SK-N-MC (cell line): ENCODE results near the gene ITGB6.

Experiments used
- DNase-seq: peaks from one replicate; pipeline ENCODE4 v3.0.0-alpha.2; 2011; ENCODE audit warnings: low read depth, low spot score
- H3K27ac ChIP-seq: fragments of 200-600 bp; sonication (generic); 2 replicates; pipeline ENCODE4 v1.5.1; 2016; ENCODE audit warnings: mixed run types
- H3K36me3 ChIP-seq: fragments of 200-600 bp; sonication (generic); 2 replicates; pipeline ENCODE4 v1.6.1; 2017; ENCODE audit warnings: antibody characterized with exemption, low read length, mixed read lengths; ENCODE audit not compliant: insufficient read depth
- H3K4me3 ChIP-seq: fragments of 200-600 bp; sonication (generic); 2 replicates; pipeline ENCODE4 v1.5.1; 2016
- H3K9ac ChIP-seq: fragments of 200-600 bp; sonication (generic); 2 replicates; pipeline ENCODE4 v1.8.0; 2017; ENCODE audit warnings: mixed run types, mixed read lengths; ENCODE audit not compliant: insufficient read length
- H3K9me3 ChIP-seq: fragments of 200-600 bp; sonication (generic); 2 replicates; pipeline ENCODE4 v1.6.1; 2017; ENCODE audit warnings: low read depth, mild to moderate bottlenecking, antibody characterized with exemption, low read length, moderate library complexity, mixed read lengths
- EZH2 ChIP-seq: fragments of 200-600 bp; sonication (generic); IDR thresholded peaks from one replicate; pipeline ENCODE4 v1.6.1; 2017; ENCODE audit warnings: antibody characterized with exemption
- FOXP2 ChIP-seq: optimal IDR thresholded peaks from 2 replicates; pipeline ENCODE3; 2011; ENCODE audit warnings: mild to moderate bottlenecking, moderate library complexity; ENCODE audit not compliant: insufficient read depth; ENCODE audit errors: extremely low read length, control extremely low read depth
- POLR2AphosphoS5 ChIP-seq: IDR thresholded peaks from 2 replicates; pipeline ENCODE4 v1.6.1; 2012; ENCODE audit warnings: mild to moderate bottlenecking, low read depth, low read length, borderline replicate concordance

ITGB6 gene

DNA sequence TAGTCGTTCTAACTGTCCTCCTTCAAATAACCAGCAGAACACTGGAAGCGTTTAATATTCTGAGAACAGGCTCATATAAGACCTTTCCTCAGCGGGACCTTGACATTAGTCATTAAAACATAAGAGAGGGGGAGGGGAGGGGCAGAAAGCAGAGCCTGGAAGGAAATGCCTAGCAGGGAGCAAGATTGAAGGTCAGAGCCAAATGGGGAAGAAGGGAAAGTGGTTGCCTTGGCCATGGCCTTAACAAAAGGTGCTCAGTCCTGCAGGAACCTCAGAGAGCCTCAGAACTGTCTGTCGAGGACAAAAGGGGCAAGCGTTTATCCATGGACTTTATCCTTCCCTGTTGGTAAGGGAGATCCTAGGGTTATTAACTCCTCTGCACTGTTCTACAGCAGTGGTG lies 136.8 kb downstream of the ITGB6 start:
- no peak for DNase-seq
- Histone ChIP-seq H3K9me3 (no peaks in the 10 kb centered on the region), H3K9ac (no peak overlapping the region), H3K4me3 (no peak overlapping the region), H3K36me3 (no peaks in the 10 kb centered on the region), H3K27ac (no peak overlapping the region)
- no peak for TF ChIP-seq EZH2
- TF ChIP-seq POLR2AphosphoS5, result no peak
- no peak for TF ChIP-seq FOXP2

DNA sequence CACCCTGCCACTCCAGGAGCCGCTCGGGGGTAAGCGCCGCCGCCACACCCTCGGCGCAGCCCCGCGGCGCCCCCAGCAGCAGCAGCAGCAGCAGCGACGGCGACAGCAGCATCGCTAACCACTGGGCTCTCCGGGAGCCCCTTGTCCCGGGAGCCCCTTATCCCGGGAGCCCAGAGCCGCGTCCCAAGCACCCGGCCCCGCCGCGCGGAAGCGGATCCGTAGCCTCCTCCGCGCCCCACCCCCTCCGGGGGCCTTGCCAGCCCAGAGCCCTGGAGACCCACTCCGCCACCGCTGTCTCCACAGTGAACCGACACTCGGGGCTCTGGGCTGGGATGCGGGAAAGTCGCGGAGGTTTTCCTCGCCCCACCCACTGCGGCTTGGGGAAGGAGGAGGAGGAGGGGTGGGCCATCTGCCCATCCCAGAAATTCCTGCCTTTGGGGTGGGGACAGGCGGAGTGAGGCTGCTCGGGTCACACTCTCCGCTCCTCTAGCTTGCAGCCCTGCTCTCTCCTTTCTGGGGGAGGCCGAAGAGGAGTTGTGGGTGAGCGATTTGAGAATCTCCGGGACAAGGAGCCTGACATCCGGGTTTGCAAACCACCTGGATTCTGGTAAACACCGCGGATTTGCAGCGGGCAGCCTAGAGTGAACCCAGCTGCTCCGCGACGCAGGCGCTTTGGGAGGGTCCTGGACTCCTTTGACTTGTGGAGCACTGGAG lies 137.6 kb downstream of the ITGB6 start, which contains the start of gene PLA2R1:
Gene PLA2R1 (minus strand): TSS at position 324 of the 714 bp plus-strand sequence. CDS start 212 bp downstream, at position 112.
- Histone ChIP-seq H3K9ac (no peak within 1 kb of the TSS), H3K9me3 (no peaks in the 10 kb centered on the region), H3K27ac (no peak within 1 kb of the TSS), H3K36me3 (no peaks in the 10 kb centered on the region), H3K4me3 (no peak within 1 kb of the TSS)
- TF ChIP-seq FOXP2, result no peak
- TF ChIP-seq EZH2, result no peak
- TF ChIP-seq POLR2AphosphoS5, result no peak
- no peak for DNase-seq

DNA sequence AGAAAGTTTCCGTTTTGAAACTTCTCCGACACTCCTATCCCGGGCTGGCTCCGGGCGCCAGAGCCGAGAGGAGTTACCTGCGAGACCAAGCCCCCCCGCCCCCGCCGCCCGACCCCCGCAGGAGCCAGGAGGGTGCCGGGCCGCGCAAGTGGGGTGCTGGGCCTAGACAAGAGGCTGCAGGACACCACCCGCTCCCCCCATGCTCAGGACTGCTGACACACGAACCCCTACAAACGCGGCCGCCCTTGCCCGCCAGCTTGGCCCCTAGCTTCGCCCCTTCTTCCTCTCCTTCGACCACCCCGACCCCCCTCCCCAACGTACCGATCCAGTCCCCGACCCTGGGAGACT lies 138.2 kb downstream of the ITGB6 start:
- Histone ChIP-seq H3K36me3 (no peaks in the 10 kb centered on the region), H3K27ac (no peak overlapping the region), H3K9ac (no peak overlapping the region), H3K9me3 (no peaks in the 10 kb centered on the region), H3K4me3 (no peak overlapping the region)
- DNase-seq, result no peak
- TF ChIP-seq EZH2 (no peak), POLR2AphosphoS5 (no peak), FOXP2 (no peak)

DNA sequence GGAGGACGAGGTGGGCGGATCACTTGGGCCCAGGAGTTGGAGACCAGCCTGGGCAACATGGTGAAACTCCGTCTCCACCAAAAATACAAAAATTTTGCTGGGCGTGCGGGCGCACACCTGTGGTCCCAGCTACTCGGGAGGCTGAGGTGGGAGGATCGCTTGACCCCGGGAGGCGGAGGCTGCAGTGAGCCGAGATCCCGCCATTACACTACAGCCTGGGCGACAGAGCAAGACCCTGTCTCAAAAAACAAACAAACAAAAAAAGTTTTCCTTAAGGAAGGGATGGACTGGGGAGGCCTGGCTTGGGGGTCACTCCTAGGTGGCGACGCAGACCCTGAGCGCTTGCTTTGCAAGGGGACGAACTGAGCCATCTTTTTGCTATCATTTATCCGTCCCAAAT lies 138.5 kb downstream of the ITGB6 start:
- Histone ChIP-seq H3K4me3 (no peak overlapping the region), H3K9me3 (no peaks in the 10 kb centered on the region), H3K36me3 (no peaks in the 10 kb centered on the region), H3K9ac (no peak overlapping the region), H3K27ac (no peak overlapping the region)
- TF ChIP-seq POLR2AphosphoS5 (no peak), FOXP2 (no peak), EZH2 (no peak)
- no peak for DNase-seq

DNA sequence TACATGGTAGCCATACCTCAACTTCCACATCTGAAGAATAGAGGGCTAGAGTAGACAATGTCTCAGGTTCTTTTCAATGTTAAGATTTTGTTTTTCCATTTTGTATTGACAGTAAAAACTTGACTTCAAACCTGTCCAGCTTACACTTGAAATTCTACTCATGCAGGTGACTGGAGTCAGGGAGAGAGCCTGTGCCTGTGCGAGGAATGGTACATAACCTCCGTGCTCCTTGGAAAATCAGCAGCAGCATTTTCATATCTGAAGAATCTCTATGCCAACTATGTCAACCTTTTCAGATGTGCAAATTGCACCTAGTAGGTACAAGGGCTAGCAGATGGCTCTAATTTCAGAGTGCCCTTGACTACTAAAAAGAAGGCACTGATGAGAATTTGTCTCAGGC lies 139.8 kb downstream of the ITGB6 start:
- TF ChIP-seq EZH2, result no peak
- TF ChIP-seq POLR2AphosphoS5, result no peak
- no peak for TF ChIP-seq FOXP2
- H3K27ac ChIP-seq, result no peak overlapping the region
- H3K9me3 ChIP-seq, result no peaks in the 10 kb centered on the region
- no peaks in the 10 kb centered on the region for H3K36me3 ChIP-seq
- no peak overlapping the region for H3K4me3 ChIP-seq
- DNase-seq, result no peak
- no peak overlapping the region for H3K9ac ChIP-seq

DNA sequence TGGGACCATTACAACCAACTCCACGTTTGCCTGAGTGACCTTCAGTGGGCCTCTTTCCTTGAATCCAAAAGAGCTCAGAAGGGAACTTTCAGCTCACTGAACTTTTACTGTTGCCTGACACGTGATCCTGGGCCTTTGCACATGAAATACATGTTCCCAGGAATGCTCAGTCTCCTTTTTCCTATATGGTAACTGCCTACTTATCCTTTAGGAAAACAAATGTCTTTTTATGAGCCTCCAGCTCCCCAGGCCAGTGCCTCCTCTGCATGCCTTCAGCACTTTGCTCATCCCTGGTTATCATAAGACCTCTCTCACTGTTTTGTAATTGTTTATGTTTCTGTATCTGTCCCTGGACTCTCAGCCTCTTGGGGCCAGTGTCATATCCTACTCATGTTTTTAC lies 142.7 kb downstream of the ITGB6 start:
- H3K27ac ChIP-seq, result no peak overlapping the region
- no peak for DNase-seq
- no peaks in the 10 kb centered on the region for H3K36me3 ChIP-seq
- no peak overlapping the region for H3K4me3 ChIP-seq
- no peaks in the 10 kb centered on the region for H3K9me3 ChIP-seq
- TF ChIP-seq EZH2 (no peak), POLR2AphosphoS5 (no peak), FOXP2 (no peak)
- H3K9ac ChIP-seq, result no peak overlapping the region

DNA sequence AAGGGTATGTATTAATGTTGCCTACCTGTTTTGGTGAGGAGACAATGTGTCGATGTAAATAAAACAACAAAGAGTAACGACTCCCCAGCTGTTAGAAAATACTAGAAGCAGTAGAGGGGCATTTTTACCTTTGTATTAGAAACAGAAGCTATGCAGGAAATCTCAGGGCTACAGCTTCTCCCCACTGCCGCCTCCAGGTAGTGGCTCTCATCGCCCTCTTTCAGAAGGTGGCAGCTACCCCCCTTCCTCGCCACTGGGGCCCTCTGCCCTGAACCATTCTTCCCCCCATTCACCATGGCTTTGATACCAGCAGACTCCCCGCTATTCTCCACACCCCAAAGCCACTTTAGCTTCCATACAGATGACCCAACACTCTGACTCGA lies 144.4 kb downstream of the ITGB6 start:
- no peak overlapping the region for H3K27ac ChIP-seq
- no peak overlapping the region for H3K9ac ChIP-seq
- TF ChIP-seq EZH2 (no peak), FOXP2 (no peak), POLR2AphosphoS5 (no peak)
- no peak for DNase-seq
- no peaks in the 10 kb centered on the region for H3K36me3 ChIP-seq
- H3K9me3 ChIP-seq, result no peaks in the 10 kb centered on the region
- H3K4me3 ChIP-seq, result no peak overlapping the region

DNA sequence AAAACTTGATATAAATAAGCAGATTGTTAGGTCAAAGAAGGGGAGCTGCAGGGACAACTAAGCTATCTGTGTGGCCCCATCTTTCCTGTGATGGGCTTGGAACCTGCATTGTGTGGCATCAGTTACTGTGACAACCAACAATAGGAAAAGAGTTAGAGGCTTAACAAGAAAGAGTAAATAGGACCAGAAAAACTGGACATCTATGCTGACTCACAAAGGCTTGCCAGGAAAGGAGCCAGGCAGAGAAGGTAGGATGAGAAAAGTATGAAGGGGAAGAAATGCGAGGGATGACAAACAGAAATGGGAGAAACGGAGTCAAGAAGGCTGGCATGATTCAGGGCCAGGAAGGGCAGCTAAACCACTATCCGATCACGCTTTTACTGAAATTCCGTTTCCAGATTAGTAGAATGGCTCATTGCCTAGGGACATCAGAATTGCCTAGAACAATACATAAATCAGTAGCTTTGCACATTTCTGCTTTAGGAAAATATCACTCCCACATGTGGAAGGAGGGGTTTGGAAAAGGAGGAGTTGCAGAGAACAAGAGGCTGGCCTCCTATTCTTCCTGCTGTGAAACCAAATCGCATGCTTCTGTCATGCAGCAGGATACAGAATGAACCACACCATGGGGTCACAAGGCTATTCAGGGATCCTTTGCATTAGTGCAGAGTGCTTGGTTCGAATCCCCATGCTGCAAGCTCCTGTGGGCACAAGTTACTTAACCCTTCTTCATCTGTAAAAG lies 144.9 kb downstream of the ITGB6 start:
- no peak overlapping the region for H3K27ac ChIP-seq
- TF ChIP-seq EZH2 (no peak), FOXP2 (no peak), POLR2AphosphoS5 (no peak)
- H3K9ac ChIP-seq, result no peak overlapping the region
- H3K36me3 ChIP-seq, result no peaks in the 10 kb centered on the region
- no peak overlapping the region for H3K4me3 ChIP-seq
- no peaks in the 10 kb centered on the region for H3K9me3 ChIP-seq
- DNase-seq, result no peak
